ENCODE data around the gene NFATC3.

NFATC3 gene

GRCh38 chr16:68233085-68233834, 148.1 kb downstream of the NFATC3 start:
- ATAC-seq = peak; percentile 19 to 30

DNA sequence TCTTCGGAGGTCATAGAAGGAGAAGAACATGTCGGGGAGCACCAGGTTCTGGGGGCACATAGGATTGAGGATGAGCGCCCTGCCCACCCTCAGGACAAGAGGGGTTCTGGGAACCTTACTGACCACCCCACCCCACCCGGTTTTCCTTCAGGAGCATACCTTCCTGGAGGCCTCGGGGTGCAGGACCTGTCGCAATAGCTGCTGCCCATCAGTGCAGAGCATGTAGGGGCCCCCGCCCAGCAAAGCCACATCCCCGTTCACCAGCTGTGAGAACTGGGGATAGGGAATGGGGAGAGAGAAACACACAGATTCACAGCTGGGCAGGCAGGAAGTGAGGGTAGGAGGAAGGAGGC, 148.6 kb downstream of the NFATC3 start:
- ATAC-seq = no peak

DNA sequence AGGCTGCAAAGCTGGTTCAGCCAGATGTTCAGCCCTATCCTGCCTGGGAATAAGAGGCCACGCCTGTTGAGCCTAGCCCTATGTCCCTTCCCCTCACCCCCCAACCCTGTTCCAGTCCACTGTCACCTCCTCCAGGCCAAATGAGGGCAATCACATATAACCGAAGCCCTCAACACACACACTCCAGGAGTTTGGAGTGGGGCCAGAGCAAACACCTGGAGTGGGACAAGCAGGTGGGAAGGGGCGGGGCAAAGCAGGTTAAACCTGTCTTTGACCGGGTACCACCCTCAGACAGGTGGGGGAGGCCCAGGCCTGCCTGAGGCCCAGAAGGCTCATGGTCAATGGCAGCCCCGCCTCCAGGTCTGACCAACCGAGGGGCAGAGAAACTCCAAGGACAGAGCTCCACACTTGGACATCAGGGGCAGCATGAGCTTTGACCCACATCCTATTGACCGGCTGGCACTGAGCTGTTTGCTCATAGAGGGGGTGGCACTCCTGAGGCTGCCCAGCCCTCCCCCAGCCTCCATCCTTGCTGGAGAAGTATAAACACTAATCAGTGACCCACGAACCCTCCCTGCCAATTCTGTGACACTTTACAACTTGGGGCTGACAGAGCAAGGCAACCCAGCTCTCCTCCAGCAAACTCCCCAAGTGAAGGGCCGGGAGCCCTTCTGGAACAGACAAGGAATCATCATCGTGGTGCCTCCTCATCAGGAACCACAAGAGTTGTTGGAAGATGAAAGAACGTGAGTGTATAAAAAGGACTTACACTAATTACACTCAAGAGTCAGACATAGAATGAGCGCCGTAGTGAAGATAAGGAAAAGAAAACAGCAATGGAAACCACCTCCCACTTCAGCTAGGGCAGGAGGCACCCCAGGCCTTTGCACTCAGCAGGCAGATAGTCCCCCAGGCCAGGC, 149.3 kb downstream of the NFATC3 start:
- no peak for ATAC-seq

DNA sequence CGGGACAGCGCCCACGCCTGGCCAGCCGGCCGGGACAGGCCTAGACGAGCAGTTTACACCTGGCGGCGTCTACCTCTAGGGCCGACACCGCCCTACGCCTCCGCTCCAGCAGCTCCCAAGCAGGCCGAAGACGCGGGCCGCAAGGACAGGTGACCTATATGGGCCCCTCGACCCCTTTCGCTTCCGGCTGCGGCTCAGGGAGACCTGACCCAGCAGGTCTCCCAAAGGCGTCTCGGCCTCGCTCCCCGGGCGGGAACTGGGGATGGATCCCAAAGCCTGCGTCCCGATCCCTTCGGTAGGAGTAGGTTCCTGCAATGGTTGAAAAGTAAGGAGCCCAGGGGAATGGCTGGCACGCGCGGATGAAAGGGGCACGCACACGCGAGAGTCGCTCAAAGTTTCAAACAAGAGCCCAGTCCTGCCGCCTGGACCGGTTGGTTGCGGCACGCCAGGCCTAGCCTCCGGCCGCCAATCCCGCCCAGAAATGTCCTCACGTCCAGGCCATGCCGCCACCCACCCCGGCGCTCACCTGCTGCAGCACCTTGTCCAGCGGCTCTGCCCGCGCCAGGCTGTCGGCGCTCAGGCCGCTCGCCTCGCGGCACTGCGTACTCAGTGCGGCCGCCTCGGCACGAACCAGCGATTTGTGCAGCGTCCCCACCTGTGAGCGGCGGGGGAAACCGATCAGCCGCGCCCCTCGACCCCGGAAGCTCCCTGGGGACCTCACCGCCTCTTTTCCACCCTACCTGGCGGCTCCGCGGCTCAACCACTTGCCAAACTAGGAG, 150.1 kb downstream of the NFATC3 start:
- ATAC-seq = no peak

- no peak for ATAC-seq
Observed at GRCh38 chr16:68235887-68236136, 150.6 kb downstream of the NFATC3 start, which contains the start of gene ESRP2. ESRP2 (minus strand) TSS chr16:68236127; CDS start chr16:68236045, 82 bp downstream.

GRCh38 chr16:68236137-68236825, 151.1 kb downstream of the NFATC3 start:
- no peak for ATAC-seq

- peak in 1 of 2 donors; percentile 2 for ATAC-seq
Observed at GRCh38 chr16:68236826-68237242, 151.7 kb downstream of the NFATC3 start.

DNA sequence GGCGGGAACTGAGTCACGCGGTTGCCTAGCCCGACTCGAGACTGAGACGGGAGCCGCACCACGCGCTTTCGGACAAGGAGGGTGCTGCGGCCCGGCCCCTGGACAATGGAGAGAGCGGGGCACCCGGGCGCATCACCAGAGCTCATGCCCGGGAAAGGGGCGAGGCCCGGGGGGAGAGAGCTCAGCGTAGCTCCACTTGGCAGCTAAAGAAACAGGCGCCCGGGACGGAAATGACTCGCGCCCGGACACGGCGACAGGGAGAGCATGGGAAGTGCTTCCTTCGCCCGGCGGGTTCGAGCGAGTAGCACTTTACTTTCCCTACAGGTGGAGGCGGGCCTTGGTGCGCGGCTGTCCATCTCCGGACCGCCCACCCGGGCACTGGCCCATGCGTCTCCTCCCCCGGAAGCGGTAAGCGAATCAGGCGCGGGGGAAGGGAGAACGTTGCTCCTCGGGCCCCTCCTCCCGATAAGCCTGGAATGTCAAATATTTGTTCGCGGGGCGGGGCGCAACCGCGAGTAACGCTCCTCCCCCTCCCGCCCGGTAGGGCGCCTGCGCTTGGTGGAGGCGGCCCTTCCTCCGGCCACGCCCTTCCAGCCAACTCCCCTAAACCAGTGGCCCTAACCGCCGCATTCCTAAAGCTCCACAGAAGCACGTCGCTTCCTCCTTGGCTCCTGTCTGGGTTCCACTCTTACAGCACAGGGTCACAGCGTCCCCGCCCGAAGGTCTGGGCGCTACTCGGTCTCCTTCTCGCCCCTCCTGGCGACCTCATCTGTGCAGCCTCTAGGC, 152.3 kb downstream of the NFATC3 start:
- peak; percentile 73 to 77 for ATAC-seq

GRCh38 chr16:68238029-68238345, 152.8 kb downstream of the NFATC3 start:
- peak in 1 of 2 donors; percentile 10 for ATAC-seq

GRCh38 chr16:68242085-68242484, 156.9 kb downstream of the NFATC3 start:
- no peak for ATAC-seq

- ATAC-seq = no peak
Observed at GRCh38 chr16:68242926-68243858, 158.0 kb downstream of the NFATC3 start.

GRCh38 chr16:68244481-68244902, 159.3 kb downstream of the NFATC3 start:
- no peak for ATAC-seq

DNA sequence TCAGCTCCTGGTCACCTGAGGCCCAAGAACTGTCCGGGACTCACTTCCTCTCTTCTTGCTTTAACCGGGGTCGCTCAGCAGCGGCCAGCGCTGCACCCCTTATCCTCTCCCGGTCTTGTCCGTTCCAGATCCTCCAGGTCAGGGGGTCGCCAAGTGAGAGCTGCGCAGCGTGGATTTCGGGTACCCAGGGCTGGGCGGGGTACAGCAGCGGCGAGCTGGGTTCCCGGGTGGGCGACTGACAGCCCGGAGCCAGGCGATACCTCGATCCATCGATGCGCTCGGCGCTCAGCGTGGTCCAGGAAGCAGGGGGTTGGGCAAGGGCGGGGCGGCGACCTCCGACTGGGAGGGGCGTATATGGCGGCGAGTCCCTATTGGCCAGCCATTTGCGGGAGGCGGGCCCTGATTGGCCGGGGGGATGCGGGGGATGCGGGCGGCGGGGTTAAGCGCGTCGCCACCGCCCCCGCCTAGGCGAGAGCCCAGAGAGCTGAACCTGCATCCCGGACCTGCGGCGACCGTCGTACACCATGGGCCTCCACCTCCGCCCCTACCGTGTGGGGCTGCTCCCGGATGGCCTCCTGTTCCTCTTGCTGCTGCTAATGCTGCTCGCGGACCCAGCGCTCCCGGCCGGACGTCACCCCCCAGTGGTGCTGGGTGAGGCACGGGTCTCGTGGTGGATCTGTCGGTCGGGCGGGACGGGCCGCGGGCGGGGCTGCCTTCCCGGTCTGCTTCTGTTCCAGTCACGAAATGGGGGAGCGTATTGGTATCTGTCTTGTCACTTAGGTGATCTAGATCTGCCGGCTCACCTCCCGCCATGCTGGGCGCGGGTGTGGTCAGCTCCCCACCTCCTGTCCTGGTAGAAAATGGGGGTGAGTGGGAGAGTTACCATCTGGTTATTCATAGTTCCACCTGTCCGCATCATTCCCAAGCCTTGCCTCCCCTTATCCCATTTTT, 160.0 kb downstream of the NFATC3 start, which contains the start of gene PLA2G15:
Gene PLA2G15 (plus strand): TSS at position 471 of the 951 bp plus-strand sequence. CDS start 54 bp downstream, at position 525.
- peak; percentile 94 to 97 for ATAC-seq

DNA sequence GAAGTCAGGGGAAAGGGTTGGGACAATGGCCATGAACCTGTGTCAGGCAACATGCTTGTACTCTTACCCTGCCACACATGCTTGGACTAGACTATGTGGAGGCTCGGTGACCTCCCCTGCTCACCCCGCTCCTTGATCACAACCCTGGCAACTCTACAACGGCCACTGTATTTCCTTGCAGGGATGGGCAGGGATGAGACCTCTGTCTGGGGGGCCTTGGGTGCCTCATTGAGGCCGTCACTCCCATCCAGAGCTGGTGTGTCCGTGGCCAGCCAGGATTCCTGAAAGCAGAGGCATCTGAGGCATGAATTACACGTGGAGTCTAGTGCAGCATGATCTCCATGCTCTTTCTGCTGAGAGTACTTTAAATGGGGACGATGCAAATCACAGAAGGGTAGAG, 161.0 kb downstream of the NFATC3 start:
- ATAC-seq = no peak

DNA sequence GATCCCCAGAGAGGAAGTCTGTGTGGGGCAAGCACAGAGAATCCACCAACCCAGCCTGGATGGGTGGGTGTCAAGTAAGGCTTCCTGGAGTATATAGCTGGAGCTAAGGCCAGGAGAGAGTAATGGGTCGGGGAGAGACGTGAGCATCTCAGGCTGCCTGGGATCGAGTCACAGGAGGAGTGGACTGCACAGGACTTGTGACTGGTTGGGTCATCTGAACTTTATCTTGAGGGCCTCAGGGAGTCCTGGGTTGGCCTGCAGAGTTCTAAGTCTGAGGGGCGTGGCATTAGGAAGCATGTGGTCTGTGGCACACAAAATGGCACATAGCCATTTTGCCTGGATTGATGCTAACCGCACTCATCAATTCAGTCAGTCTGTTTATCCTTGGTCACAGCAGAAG, 161.5 kb downstream of the NFATC3 start:
- ATAC-seq = no peak

DNA sequence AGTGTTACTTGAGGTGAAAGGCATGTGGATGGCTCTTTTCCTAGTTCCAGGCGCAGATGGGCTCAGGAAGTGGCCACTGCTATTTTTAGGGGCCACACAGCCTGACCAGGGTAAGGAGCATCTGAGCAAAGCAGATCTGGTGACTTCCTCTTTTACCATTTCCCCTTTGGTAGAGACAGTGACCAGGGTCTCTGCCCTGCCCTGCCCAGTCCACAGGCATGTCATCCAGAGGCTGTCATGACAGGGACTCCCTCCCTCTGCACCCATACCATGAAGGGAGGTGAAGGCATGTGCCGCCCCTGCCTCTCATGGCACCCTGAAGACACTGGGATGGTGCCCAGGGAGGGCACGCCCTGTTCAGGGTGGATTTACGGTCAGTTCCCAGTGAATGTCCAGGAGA, 162.2 kb downstream of the NFATC3 start:
- ATAC-seq = no peak

- no peak for ATAC-seq
Observed at GRCh38 chr16:68247932-68248331, 162.8 kb downstream of the NFATC3 start.

DNA sequence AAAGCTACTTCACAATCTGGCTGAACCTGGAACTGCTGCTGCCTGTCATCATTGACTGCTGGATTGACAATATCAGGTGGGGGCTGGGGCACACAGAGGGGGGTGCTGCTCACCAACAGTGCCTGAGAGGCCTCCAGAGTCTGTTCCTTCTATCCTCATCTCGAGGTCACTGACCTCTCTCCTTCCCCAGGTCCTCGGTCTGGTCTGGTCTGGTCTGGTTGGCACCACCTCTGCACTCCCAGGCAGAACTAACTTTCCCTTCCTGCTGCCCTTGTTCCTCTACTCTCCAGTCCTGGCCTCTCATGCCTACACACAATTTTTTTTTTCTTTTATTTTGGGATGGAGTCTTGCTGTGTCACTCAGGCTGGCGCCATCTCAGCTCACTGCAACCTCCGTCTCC, 164.2 kb downstream of the NFATC3 start:
- no peak for ATAC-seq

- no peak for ATAC-seq
Observed at GRCh38 chr16:68250951-68251350, 165.8 kb downstream of the NFATC3 start.
